ENCODE results near the gene NCSTN.

NCSTN gene

DNA sequence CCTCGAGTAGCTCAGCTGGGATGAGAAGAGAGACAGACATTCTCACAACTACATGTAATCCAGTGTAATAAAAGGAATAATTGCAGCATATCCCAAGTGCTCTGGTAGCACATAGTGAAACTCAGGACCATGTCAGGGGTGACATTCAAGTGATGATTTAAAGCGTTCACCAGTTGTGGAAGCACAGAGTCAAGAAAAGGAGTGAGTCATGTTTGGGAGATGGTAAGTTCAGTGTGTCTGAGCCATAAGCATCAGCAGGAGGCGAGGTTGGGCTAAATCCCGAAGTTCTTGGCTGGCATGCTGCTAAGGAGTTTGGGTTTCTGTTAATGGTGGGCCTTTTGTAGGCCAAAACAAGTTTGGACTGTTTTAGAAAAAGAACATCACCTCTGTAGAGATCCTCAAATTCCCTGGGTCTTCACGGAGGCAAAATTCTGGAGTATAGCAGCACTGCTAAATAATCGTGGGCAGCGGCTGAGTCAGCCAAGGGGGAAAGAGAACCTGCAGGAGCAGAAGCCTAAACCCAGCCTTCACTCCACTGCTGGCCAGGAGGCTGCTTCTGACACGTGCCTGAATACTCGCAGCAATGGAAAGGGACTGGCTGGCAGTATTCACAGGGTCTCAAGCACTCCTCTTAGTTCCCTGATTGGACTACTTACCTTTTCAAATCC lies 16.5 kb downstream of the NCSTN start:
- Mint-ChIP-seq H3K27ac (no peak overlapping the region), H3K9me3 (no peaks in the 10 kb centered on the region)
- ATAC-seq (replicated peaks): no peak

DNA sequence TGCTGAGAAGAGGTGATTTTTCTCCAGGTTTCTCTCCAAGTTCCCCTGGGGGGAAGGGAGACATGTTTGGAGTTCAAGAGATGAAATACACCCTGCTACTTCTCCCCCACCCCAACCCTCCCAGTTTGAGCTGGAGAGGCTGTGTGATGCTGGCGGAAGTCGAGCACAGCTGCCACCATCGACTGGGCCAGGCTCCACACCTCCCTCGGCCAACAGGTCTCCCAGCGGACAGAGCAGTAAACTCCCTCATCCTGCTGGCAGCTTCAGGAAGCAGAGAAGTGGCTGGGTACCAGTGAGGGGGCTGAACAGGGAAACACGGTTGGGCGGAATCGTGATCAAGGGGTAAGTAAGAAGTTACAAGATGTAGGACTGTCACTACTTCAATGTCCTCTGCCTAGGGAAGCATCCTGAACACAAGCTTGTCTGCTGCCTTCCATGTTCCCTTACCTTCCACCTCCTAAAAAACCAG lies 17.1 kb downstream of the NCSTN start:
- H3K9me3 Mint-ChIP-seq: no peaks in the 10 kb centered on the region
- peaks cover 3 to 6% of the 10 kb centered on the region in 2 donors for H3K4me1 Mint-ChIP-seq
- peaks cover 55 to 69% of the 10 kb centered on the region in 2 donors for H3K36me3 Mint-ChIP-seq
- no peaks in the 10 kb centered on the region for H3K27me3 Mint-ChIP-seq
- ATAC-seq (replicated peaks) (no peak), DNase-seq (no peak)
- no peak overlapping the region for H3K4me3 Mint-ChIP-seq
- H3K27ac Mint-ChIP-seq: no peak overlapping the region

More for the DNA sequence above, 16.5 kb downstream of the NCSTN start:
- H3K4me1 Mint-ChIP-seq: peaks cover 3 to 6% of the 10 kb centered on the region in 2 donors
- no peak for DNase-seq
- H3K36me3 Mint-ChIP-seq: peaks cover 56 to 68% of the 10 kb centered on the region in 2 donors
- H3K27me3 Mint-ChIP-seq: no peaks in the 10 kb centered on the region
- no peak overlapping the region for H3K4me3 Mint-ChIP-seq

DNA sequence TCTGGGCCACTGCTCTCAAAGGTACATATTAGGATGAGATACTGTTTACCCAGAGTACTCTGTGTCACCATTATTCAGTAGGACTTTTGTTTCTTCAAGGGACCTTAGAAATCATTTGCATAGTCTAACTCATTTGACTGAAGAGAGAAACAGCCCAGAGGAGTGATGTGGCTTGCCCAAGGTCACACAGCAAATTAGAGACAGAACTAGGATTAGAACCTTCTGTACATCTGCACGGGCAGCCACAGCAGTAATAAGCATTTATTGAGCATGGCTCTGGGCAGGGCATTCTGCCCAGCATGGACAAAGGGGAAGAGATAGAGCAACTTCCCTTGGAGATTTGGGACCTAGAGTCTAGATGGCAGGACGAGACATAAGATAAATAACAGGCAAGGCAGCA lies 18.0 kb downstream of the NCSTN start:
- peaks cover 3 to 6% of the 10 kb centered on the region in 2 donors for H3K4me1 Mint-ChIP-seq
- H3K27me3 Mint-ChIP-seq: no peaks in the 10 kb centered on the region
- peaks cover 49 to 61% of the 10 kb centered on the region in 2 donors for H3K36me3 Mint-ChIP-seq
- no peak for DNase-seq
- no peaks in the 10 kb centered on the region for H3K9me3 Mint-ChIP-seq
- no peak for ATAC-seq (replicated peaks)
- H3K4me3 Mint-ChIP-seq: no peak overlapping the region
- peak overlapping the region; percentile 74 for H3K27ac Mint-ChIP-seq

DNA sequence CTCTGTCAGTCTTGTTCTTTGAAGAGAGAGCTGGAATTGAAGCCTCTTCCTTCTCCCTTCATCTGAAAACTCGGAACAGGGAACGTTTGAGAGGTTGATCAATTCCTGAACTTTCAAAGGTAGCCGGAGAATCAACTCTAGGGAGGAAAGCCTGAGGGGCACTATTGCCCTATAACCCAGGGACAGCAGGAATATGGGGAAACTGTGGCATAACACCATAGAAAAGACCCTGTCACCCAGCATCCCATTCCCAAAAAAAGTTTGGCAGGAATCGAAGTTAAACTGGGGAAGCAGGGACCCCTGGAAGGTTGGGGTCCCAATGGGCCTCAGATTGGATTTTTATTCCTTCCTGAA lies 18.6 kb downstream of the NCSTN start:
- peaks cover 44 to 55% of the 10 kb centered on the region in 2 donors for H3K36me3 Mint-ChIP-seq
- H3K27ac Mint-ChIP-seq: no peak overlapping the region
- H3K4me1 Mint-ChIP-seq: peaks cover 3 to 6% of the 10 kb centered on the region in 2 donors
- no peak for DNase-seq
- H3K27me3 Mint-ChIP-seq: no peaks in the 10 kb centered on the region
- H3K9me3 Mint-ChIP-seq: no peaks in the 10 kb centered on the region
- no peak for ATAC-seq (replicated peaks)
- H3K4me3 Mint-ChIP-seq: no peak overlapping the region

DNA sequence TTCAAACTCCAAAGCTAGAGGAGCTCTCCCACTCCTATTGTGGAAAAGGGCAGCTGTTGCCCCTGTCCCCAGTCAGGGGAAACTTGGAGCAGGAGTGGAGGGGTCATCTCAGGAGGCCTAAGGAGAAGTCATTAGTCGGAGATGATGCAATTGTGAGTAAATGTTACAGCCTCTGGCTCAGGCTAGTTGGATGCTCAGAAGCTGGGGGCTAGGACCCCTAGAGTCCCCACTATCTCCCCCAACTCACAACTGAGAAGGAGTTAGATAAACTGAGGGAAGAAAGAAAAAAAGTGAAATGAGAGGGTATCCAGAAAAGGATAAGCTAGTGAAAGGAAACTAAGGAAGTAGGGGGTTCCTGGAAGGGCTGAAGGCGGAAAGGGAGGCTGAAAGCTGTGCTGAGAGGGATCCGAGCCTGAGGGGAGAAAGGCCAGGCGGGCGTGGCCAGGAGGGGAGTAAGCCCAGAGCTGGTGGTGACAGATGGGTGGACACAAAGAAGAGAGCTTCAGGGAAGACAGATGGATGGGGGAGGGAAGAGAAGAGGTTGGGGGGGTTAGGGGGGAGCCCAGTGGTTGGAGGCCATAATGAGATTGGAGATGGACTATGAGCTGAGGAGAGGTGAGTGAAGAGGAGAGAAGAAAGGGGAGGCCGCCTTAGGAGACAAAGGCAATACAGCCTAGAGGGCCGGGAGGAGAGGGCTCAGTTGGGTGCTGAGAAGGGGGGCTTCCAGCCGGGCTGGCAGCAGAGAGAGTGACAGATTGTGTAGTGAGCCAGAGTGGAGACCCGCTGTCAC lies 19.2 kb downstream of the NCSTN start:
- Mint-ChIP-seq H3K9me3 (no peaks in the 10 kb centered on the region), H3K27me3 (no peaks in the 10 kb centered on the region), H3K4me3 (no peak overlapping the region), H3K4me1 (peaks cover 1 to 6% of the 10 kb centered on the region in 2 donors), H3K27ac (peak overlapping the region; percentile 85), H3K36me3 (peaks cover 43 to 49% of the 10 kb centered on the region in 2 donors)
- no peak for DNase-seq
- no peak for ATAC-seq (replicated peaks)

DNA sequence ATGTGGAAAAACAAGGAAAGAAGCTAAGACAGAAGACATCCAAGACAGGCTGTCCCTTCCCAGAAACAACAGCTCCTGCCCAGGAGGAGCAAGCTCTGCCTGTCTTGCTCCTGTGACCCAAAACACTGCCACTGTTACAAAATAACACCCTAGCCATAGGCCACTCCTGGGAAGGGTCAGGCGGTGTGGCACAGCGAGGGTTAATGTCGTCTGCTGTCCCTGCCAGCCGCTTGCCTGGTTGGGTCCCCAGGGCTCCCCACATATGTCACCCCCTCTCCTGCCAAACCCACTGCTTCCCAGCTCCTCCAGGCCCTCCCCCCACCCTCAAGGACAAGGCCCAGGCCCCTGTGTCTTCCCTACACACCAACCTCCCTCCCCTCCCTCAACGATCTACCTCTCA lies 19.8 kb downstream of the NCSTN start:
- Mint-ChIP-seq H3K27ac (no peak overlapping the region), H3K4me1 (peaks cover 1 to 6% of the 10 kb centered on the region in 2 donors), H3K4me3 (no peak overlapping the region), H3K36me3 (peaks cover 38 to 45% of the 10 kb centered on the region in 2 donors), H3K9me3 (no peaks in the 10 kb centered on the region), H3K27me3 (no peaks in the 10 kb centered on the region)
- ATAC-seq (replicated peaks) (no peak), DNase-seq (no peak)

DNA sequence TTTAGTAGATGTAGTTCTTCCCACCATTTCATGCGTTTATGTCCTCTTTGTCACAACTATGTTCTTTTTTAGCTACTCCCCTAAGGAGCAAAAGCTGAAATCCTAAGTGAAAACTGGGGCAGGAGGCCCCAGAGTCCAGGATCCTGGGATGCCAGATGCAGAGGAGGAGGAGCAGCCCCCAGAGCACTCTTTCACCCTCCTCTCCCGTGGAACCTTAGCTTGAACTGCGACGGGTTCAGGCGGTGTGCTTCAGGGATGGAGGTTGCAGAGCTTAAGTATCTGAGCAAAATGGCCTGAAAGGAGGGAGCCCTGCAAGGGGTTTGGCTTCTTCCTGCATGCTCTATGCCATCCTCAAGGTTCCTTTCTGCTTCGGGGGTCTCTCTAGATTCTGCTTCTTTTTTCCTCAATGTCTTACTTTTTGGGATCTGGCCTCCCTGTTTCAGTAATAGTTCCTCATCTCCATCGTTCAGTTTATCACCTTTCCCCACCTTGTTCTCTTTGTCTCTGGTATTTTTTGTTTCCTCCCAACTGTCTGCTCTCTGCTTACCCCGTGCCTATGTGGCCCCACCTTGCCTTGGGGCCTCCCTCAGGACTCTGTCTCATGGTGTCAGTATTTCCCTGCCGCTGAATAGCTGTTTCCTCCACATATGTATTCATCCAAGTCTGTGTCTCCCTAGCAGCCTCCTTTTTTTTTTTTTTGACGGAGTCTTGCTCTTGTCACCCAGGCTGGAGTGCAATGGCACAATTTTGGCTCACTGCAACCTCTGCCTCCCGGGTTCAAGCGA lies 21.0 kb downstream of the NCSTN start:
- Mint-ChIP-seq H3K9me3 (no peaks in the 10 kb centered on the region), H3K36me3 (peaks cover 29 to 35% of the 10 kb centered on the region in 2 donors), H3K4me3 (no peak overlapping the region), H3K27ac (peak overlapping the region; percentile 2), H3K27me3 (no peaks in the 10 kb centered on the region), H3K4me1 (peaks cover 1 to 6% of the 10 kb centered on the region in 2 donors)
- DNase-seq (no peak), ATAC-seq (replicated peaks) (no peak)

DNA sequence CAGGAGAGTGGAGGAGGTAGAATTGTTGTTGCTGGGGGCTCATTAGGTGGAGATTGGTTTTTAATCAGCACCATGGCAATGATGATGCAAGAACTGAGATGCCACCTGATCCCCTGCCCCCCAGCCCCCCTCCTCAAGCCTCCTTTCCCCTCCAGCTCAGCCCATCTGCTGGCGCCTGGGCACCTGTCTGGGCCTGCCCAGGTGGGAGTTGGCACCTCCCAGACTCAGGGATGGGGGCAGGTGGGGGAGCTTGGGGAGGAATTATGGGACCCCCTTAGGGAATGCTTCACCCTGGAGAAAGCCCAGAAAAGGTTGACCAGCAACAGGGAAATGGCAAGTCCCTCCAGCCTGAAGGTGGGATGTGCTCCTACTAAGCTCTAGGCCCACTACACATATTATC lies 22.1 kb downstream of the NCSTN start:
- no peak overlapping the region for H3K27ac Mint-ChIP-seq
- H3K9me3 Mint-ChIP-seq: no peaks in the 10 kb centered on the region
- H3K4me3 Mint-ChIP-seq: no peak overlapping the region
- ATAC-seq (replicated peaks): no peak
- no peak for DNase-seq
- no peaks in the 10 kb centered on the region for H3K27me3 Mint-ChIP-seq
- peaks cover 27 to 32% of the 10 kb centered on the region in 2 donors for H3K36me3 Mint-ChIP-seq
- H3K4me1 Mint-ChIP-seq: peaks cover 1 to 6% of the 10 kb centered on the region in 2 donors

DNA sequence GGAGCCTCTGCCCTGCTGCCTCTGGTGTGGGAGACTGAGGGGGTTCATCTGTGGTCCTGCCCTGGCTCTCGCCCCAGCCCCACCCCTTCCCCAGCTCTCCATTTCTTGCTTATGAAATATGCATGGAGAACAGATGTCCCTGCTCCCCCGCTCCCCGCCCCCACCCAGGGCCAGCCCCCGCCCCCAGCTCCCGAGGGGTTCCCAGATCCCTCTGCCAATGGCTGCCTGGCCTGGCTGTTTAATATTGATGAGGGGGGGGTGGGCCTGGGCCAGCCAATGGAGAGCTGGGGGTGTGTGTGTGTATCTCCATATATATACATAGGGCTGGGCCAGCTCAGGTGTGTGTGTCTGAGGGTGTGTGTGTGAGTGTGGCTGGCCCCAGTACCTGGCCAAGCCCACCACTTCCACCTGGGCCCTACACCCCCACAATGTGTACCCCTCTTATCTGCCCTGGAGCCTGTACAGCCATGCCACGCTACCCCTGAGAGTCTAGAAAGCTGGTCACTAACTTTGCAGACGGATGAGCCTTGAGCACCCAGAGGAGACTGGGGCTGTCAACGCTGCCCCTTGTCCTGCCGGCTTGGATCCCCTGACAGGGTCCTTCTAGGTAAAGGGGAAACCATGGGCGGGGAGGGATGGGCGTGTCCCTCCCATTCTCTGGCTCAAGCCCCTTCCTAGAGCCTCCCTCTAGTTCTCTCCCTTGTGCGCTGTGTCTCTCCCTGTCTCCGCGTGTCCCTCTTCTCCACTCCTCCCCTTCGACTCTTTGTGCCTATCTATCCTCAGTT lies 23.7 kb downstream of the NCSTN start, which contains the start of gene NHLH1:
Gene NHLH1 (plus strand): TSS at position 341 of the 785 bp plus-strand sequence. CDS start 3,661 bp downstream, outside the sequence.
- ATAC-seq (replicated peaks) (no peak), DNase-seq (no peak)
- Mint-ChIP-seq H3K36me3 (peaks cover 27 to 32% of the 10 kb centered on the region in 2 donors), H3K4me1 (peaks cover 0 to 6% of the 10 kb centered on the region in 2 donors), H3K9me3 (no peaks in the 10 kb centered on the region), H3K27me3 (no peaks in the 10 kb centered on the region), H3K4me3 (no peak within 1 kb of the TSS), H3K27ac (no peak within 1 kb of the TSS)

DNA sequence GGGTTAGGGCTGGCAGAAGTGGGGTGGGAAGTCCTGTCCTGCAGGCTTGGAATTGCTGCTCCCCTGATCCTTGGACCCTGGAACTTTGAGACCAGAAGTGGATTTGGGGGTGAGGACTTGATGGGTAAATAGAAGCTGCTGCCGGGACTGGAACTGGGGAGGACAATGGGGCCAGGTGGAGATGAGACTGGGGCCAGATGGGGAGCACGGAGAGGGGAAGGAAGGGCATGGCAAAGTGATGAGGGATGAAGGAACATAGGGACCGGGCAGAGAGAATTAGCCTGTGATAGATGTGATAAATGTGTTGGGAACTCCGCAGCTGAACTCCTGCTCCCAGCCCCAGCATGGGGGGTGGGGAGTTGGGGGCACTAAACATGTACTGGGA lies 24.3 kb downstream of the NCSTN start:
- Mint-ChIP-seq H3K36me3 (peaks cover 27 to 31% of the 10 kb centered on the region in 2 donors), H3K27ac (no peak overlapping the region), H3K27me3 (peaks cover 0 to 2% of the 10 kb centered on the region in 2 donors), H3K4me1 (peaks cover 0 to 2% of the 10 kb centered on the region in 2 donors), H3K9me3 (no peaks in the 10 kb centered on the region), H3K4me3 (no peak overlapping the region)
- no peak for DNase-seq
- ATAC-seq (replicated peaks): no peak

DNA sequence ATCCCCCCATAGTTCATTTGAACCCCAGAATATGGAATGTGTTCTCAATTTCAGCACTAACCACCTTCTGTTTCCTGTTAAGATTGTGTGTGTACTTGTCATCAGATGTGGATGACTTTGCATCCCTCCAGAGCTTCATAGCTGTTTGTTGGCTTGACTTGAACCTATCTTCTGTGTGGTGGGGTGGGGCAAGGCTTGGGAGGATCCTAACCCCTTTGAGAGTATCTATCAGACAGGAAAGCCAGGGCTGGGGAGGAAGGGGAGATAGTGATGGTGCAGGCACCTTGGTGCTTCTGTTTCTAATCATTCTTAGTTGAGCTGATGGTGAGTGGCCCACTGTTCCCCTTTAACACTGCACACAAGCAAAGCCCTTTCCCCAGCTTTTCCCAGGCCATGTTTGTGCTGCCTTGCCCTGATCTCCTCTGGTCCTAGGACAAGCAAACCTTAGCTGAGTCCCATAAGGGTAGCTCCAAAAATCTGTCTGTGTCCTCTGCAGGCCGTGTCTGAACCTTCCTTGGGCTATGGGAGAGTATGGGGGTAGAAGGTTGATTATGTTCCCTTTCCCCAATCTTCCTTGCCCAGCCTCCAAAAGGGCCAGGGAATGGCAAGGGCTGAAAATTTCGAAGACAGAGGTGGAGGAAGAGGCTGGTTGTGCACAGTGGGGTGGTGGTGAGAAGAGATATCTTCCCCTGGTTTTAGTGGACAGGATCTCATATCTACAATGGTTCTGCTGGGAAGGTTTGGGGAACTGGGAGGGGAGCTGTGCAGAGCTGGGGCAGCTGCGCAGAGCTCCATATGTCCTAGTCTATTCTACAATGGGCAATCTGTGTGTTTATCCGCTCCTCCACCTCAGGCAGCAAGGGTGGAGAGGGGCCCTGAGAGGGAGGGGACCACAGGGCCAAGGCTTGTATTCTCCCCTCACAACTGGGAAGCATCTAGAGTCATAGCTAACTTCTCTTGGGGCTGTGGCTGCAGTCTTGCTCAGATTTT lies 25.0 kb downstream of the NCSTN start:
- Mint-ChIP-seq H3K27ac (no peak overlapping the region), H3K27me3 (peaks cover 0 to 3% of the 10 kb centered on the region in 2 donors), H3K36me3 (peaks cover 27 to 31% of the 10 kb centered on the region in 2 donors), H3K4me3 (no peak overlapping the region), H3K4me1 (no peaks in the 10 kb centered on the region), H3K9me3 (no peaks in the 10 kb centered on the region)
- DNase-seq: no peak
- no peak for ATAC-seq (replicated peaks)

DNA sequence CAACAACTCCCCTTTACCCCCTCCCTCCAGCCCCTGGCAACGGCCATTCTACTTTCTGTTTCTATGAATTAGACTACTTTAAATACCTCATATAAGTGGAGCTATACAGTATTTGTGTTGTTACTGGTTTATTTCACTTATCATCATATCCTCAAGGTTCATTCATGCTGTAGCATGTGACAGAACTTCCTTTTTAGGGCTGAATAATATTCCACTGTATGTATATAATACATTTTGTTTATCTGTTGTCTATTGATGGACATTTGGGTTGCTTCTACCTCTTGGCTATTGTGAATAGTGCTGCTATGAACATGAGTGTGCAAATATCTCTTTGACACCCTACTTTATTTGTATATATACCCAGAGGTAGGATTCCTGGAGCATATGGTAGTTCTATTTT lies 25.9 kb downstream of the NCSTN start:
- Mint-ChIP-seq H3K27me3 (peaks cover 0 to 3% of the 10 kb centered on the region in 2 donors), H3K9me3 (no peaks in the 10 kb centered on the region), H3K4me3 (no peak overlapping the region), H3K4me1 (no peaks in the 10 kb centered on the region), H3K27ac (no peak overlapping the region), H3K36me3 (peaks cover 27 to 31% of the 10 kb centered on the region in 2 donors)
- DNase-seq (no peak), ATAC-seq (replicated peaks) (no peak)
